HG03175 (cell line): ENCODE measurements around the gene DPP6.

ENCODE experiments used
- ATAC-seq: cut with Tn5 transposase; IDR thresholded peaks from one replicate; pipeline ENCODE4 v1.9.1; 2021; ENCODE audit warnings: mild to moderate bottlenecking, moderate library complexity; ENCODE audit not compliant: unreplicated experiment

DPP6 gene

DNA sequence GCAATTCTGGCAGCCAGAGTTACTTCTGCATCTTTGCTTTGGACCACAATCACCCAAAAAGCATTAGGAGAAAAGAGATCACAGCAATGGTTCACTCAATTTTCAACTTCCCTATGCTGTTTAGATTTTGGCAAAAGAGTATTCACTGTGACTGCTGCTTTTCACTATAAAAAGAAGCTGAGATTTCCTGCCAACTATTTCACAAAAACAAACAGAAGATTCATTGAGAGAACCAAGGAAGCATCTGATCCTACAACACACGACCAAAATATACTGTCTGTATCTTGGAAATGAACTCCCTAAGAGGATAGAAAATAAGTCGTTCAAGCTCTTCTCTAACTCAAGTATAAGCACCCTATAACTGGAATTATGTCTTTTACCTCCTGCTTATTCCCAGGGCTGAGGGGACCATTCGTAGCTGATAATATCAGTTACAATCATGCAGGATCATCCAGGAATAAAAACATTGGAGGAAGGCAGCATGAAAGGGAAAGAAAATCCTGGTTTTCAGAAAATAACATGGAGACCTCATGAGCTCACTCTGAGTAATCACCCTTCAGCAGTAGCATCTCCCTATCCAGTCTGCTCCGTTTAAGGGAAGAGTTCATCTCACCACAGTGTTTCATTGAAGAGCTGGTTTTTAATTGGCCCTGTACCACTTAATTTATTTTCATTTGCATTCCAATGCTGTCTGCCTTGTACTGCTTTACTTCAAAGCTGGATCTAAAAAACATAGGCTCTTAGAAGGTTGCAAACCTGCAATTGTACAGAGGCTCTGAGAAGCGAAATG, 694.6 kb downstream of the DPP6 start:
- no peak for ATAC-seq

DNA sequence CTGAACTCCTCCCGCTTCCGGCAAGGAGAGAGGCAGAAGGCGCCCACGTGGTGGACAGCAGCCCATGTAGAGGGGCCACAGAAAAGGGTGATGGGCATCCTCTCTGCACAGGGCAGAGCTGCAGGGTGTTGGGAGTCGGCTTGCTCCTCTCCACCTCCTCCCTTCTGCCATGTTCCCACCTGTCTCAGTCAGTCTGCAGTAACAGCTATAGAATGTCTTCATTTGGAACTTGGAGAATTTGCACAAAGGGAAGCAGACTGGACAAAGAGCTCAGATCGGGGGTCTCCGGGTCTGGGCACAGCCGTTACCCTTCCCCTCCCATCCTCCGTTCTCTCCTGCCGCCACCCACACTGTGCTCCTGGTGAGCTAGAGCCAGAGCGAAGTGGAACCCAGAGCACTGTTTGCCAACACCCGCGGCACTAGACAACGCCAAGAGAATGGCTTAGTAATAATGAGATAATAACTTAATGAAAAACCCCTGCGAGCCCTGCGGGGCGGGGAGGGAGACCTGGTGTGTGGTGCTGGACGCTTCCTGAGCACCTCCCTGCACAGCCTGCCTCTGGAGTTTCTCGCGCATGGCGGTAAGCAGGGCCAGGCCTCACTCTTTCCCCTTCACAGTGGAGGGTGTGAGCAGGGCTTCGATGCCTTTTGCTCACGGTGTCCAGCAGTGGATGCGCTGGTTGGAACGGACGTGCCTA, 696.0 kb downstream of the DPP6 start:
- no peak for ATAC-seq

- ATAC-seq, result no peak
Observed at GRCh38 chr7:154750353-154750801, 698.2 kb downstream of the DPP6 start.

DNA sequence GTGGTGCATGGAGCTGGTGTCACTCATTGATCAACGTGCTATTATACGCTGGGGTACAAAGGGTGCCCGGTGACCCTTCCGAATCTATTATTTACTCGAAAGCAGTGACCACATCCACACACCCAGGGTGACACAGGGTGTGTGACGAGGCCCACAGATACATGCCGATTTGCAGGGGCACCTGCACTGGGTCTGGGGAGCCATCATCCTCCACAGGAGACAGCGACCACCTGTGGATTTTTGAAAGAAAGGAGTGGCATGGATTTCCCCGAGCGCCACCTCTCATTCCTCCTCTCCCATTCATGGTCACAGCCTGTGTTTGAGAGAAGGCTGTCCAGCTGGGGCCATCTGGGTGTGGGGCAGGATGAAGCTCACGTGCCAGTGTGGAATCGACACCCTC, 701.0 kb downstream of the DPP6 start:
- no peak for ATAC-seq

DNA sequence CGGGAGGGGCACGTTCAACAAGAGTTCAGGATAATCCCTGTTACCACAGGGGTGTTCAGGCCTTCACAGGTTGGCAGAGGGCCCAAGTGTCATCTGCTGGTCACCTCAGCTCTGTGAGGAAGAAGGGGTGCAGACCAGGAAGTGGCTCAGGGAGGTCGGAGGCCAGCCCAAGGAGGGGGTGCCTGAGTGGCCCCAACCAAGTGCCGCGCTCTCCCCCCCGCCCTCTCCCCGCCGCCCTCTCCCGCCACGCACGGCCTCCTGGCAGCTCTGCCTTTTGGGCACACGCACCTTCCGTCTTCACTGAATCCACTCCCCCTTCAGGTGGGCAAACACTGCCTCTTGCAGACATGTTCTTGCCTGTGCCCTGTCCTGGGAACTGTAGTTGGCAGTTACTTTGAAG, 705.6 kb downstream of the DPP6 start:
- ATAC-seq, result no peak

DNA sequence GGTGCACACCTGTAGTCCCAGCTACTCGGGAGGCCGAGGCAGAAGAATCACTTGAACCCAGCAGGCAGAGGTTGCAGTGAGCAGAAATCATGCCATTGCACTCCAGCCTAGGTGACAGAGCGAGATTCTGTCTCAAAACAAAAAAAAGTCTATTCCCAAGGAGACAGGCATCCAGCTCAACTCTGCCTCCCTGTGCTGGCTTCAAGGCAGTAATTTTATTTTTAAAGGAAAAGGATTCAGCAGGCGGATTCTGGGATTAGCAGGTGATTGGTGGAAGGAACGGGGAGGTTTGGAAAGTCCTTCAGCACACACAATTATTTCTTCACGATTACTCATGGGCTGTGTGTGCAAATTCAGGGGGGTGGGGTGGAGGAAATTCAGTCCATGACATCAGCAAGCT, 707.8 kb downstream of the DPP6 start:
- ATAC-seq, result no peak

DNA sequence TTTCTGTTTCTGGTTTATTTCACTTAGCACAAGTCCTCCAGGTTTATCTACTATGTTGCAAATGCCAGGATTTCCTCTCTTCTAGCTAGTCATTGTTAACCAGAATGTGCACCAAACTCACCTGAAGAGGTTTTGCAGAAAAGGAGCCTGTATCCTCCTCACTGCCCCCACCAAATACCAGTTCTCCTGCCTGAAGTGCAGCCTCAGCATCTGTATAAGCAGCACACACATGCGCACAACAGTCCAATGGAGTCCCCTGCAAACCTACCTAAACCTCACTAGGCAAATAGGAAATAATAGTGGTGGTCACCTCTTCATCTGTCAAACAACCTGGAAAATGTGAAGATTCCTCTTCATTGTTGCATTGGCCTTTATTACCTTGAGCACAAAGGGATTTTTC, 712.9 kb downstream of the DPP6 start:
- ATAC-seq, result no peak

GRCh38 chr7:154767142-154767541, 714.9 kb downstream of the DPP6 start:
- ATAC-seq, result no peak

GRCh38 chr7:154767821-154768415, 715.7 kb downstream of the DPP6 start:
- ATAC-seq, result no peak

GRCh38 chr7:154769001-154769400, 716.8 kb downstream of the DPP6 start:
- ATAC-seq, result no peak

GRCh38 chr7:154769527-154769926, 717.3 kb downstream of the DPP6 start:
- no peak for ATAC-seq

DNA sequence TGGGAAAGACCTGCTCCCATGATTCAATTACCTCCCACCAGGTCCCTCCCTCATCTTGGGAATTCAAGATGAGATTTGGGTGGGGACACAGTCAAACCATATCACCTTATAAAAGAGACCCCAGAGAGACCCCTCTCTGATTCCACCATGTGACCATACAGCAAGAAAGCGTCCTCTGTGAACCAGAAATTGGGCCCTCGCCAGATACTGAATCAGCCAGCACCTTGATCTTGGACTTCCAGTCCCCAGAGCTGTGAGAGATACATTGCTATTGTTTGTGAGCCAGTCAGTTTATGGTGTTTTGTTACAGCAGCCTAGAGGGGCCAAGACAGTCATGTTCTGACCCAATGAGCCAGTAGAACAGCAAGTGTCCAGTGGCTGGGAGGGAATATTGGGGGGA, 718.2 kb downstream of the DPP6 start:
- ATAC-seq, result no peak

DNA sequence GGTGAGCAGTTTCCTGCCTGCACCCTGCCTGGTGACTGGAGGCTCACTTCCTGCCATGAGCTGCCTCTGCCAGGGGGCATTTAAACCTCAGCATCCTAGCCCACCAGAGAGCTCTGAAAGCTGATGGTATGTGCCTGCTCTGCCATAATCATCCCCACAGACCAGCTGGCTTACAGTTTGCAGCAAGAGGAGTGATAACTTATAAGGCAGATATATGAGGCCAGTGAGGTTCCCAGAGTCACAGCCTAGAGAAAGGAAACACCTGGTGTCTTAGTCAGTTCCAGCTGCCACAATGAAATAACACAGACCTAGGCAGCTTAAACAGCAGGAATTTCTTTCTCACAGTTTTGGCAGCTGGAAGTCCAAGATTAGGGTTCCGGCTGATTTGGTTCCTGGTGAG, 718.8 kb downstream of the DPP6 start:
- ATAC-seq, result no peak

- no peak for ATAC-seq
Observed at GRCh38 chr7:154774303-154774969, 722.2 kb downstream of the DPP6 start.

DNA sequence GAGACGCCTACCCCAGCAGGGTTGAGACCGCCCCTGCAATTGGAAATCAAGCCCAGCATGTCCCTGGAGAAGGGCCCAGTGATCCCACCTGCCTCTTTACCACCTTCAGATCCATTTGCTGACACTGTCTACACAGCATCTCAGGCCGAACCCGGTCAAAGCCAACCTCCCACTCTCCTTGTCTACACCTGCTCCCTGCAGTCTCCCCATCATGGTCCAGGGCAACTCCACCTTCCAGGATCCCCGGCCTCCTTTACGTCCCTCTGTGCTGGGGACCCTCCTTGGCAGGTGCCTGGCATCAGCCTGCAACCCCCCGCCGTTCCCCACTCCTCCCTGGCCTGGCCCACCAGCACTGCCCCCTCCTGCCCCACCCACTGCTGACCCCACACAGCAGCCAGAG, 723.5 kb downstream of the DPP6 start:
- no peak for ATAC-seq

DNA sequence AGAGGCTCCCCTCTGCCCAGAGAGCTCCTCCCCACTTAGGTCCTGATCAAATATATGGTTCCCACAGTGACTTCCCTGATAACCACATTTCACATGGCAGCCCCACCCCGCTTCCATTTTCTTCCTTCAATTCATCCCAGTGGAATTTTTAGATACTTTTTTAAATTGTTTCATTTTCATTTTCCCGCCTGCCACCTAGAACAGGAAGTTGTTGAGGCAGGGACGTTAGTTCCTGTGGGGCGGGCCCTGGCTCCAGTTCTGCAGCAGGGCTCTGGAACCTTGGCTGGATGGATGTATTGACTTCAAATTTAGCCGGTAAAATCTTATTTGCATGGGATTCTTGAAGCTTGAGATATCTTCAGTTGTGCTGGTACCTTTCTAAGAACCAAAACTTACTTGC, 724.2 kb downstream of the DPP6 start:
- ATAC-seq, result no peak

DNA sequence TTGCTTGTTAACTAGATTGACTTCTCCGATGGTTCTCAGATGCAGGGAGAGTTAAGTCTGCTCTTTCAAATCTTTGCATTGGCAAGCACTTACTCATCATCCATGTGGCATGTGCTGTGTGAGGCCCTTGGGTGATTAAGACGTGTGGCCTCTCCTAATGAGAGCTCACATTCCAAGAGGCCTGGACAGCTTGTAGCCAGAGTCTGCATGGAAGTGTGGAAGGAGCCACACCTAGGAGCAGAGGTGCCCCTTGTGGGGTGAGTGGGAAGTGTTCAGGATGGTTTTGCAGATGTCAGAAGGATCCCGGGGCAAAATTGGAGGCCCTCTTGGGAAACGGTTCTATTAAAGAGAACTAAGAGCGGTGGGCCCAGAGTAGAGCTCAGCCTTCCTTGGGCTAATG, 724.8 kb downstream of the DPP6 start:
- ATAC-seq, result no peak

DNA sequence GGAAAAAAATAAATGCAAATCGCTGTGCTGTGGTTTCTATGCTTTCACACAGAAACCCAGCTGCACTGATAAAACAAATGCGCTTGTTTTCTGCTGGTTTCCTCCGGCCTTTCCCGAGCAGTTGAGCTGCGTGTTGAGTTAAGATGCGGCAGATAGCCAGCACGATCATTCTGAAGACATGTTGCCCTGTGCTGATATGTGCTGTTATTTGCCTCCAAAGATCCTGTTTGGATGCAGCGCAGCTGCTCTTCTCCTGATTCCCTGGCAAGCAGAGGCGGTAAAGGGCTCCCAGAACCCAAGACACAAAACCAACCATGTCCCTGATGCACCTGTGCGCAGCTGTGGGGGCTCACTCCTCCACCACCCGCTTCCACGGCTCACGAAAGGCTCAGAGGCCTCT, 725.3 kb downstream of the DPP6 start:
- ATAC-seq, result no peak

GRCh38 chr7:154777908-154778307, 725.7 kb downstream of the DPP6 start:
- ATAC-seq, result no peak

DNA sequence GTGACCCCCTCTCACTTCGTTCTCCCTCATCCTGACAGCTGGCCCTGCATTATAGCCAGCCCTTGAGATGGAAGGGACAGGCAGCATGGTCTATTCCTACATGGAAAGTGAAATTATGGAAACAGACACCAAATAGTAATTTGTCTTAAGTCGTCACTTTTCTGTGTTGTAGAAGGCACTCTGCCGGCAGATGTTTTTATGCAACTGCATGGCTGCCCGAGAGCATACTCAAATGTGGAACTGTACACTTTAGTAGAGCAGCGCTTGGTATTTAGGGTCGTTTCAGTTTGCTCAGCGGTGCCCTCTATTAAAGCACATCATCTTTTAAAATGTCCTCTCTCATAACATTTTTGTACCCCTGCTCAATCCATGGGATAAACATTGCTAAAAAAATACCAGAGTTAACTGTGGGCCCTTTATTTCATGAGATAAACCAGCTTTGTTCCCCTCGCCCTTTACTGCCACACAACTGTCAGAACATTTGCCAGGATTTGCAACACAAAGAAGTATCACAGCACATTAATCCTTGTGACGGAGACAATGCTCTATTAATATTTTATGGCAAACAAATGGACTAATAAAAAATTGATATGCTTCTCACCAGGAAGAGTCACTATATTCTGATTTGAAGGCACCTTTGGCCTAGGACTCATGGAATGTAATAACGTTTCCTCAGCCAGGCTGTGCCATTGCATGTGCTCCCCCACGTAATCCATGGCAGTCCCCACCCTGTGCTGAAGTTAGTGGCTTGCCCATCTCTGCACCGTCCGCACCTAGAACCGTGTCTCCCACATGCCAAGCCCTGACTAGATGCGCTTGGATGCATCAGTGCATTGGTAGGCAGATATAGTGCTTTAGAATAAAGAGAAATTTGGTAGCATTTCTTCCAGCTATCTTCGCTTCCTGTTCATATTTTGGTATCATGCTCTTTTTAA, 729.4 kb downstream of the DPP6 start:
- ATAC-seq, result no peak
